A172 (cell line): ENCODE measurements around the gene FCRL4. TPM values are rescaled to one million over a fixed set of nuclear protein-coding genes. Genes with fewer than 3 reads are reported as not detected.
"Not testable (repeated sequence)": the region's sequence is repeated elsewhere in the genome, so short reads cannot be mapped to it uniquely, and the experiment has no call there.

Experiments
- DNase-seq: peaks from one replicate; pipeline ENCODE4 v3.0.0-alpha.2; 2015; ENCODE audit warnings: low spot score
- total RNA-seq: library from RNA; depleted of rRNA; stranded (reverse); fragments of >200 nt; shearing (Covaris generic); gene quantifications from 2 replicates; pipeline ENCODE4 v1.2.3, GENCODE V29; 2014; rRNA removed

The FCRL4 gene
- total RNA-seq, 1 experiment from 2014 or later, result not detected

- no peak for DNase-seq
Measured at GRCh38 chr1:157551694-157552693, 45.9 kb downstream of the FCRL4 start, which contains the start of gene FCRL5. FCRL5 (minus strand) TSS chr1:157552515; CDS start chr1:157552362, 153 bp downstream.

- DNase-seq, result not testable (repeated sequence)
Measured at GRCh38 chr1:157548081-157548480, 49.8 kb downstream of the FCRL4 start.

GRCh38 chr1:157542676-157543075, 55.2 kb downstream of the FCRL4 start:
- DNase-seq, result peak; percentile 5

GRCh38 chr1:157540852-157541251, 57.0 kb downstream of the FCRL4 start:
- DNase-seq, result peak; percentile 7

GRCh38 chr1:157540160-157540748, 57.6 kb downstream of the FCRL4 start:
- no peak for DNase-seq

GRCh38 chr1:157539568-157539967, 58.3 kb downstream of the FCRL4 start:
- DNase-seq, result no peak

- DNase-seq, result no peak
Measured at GRCh38 chr1:157532569-157532968, 65.3 kb downstream of the FCRL4 start.

GRCh38 chr1:157523774-157524493, 74.0 kb downstream of the FCRL4 start:
- DNase-seq, result no peak

Other genes with a start within 250 kb of the FCRL4 start
- not detected in 2 replicates for gene FCRL5, start 45.6 kb downstream of the FCRL4 start, total RNA-seq
- not detected in 2 replicates for gene FCRL3, start 102.7 kb upstream of the FCRL4 start, total RNA-seq
- not detected in 2 replicates for gene FCRL2, start 179.0 kb upstream of the FCRL4 start, total RNA-seq
- gene FCRL1, start 222.0 kb upstream of the FCRL4 start, total RNA-seq, result not detected in 2 replicates
- not detected in 2 replicates for gene CD5L, start 243.7 kb upstream of the FCRL4 start, total RNA-seq